ENCODE data around the gene UBN1. TPM values are rescaled to one million over a fixed set of nuclear protein-coding genes. Genes with fewer than 3 reads are reported as not detected.

The UBN1 gene
- total RNA-seq, 1 donor from 2014 or later = 44.2 TPM

GRCh38 chr16:4902038-4902437 is 54.8 kb downstream of the UBN1 start:
- no peaks in the 10 kb centered on the region for H3K9me3 Mint-ChIP-seq
- no peaks in the 10 kb centered on the region for H3K36me3 Mint-ChIP-seq (ENCODE audit: low read depth)
- peaks cover 9% of the 10 kb centered on the region for H3K27me3 Mint-ChIP-seq (ENCODE audit: low read depth)
- DNase-seq (ENCODE audit: low read depth, low spot score) = no peak
- H3K27ac Mint-ChIP-seq (ENCODE audit: unreplicated experiment) = no peak overlapping the region
- TF ChIP-seq, protein P1, sequence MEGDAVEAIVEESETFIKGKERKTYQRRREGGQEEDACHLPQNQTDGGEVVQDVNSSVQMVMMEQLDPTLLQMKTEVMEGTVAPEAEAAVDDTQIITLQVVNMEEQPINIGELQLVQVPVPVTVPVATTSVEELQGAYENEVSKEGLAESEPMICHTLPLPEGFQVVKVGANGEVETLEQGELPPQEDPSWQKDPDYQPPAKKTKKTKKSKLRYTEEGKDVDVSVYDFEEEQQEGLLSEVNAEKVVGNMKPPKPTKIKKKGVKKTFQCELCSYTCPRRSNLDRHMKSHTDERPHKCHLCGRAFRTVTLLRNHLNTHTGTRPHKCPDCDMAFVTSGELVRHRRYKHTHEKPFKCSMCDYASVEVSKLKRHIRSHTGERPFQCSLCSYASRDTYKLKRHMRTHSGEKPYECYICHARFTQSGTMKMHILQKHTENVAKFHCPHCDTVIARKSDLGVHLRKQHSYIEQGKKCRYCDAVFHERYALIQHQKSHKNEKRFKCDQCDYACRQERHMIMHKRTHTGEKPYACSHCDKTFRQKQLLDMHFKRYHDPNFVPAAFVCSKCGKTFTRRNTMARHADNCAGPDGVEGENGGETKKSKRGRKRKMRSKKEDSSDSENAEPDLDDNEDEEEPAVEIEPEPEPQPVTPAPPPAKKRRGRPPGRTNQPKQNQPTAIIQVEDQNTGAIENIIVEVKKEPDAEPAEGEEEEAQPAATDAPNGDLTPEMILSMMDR (conservative IDR thresholded peaks at IDR 0.05) = no peak
- H3K4me1 Mint-ChIP-seq = no peaks in the 10 kb centered on the region
- no peak overlapping the region for H3K4me3 Mint-ChIP-seq

DNA sequence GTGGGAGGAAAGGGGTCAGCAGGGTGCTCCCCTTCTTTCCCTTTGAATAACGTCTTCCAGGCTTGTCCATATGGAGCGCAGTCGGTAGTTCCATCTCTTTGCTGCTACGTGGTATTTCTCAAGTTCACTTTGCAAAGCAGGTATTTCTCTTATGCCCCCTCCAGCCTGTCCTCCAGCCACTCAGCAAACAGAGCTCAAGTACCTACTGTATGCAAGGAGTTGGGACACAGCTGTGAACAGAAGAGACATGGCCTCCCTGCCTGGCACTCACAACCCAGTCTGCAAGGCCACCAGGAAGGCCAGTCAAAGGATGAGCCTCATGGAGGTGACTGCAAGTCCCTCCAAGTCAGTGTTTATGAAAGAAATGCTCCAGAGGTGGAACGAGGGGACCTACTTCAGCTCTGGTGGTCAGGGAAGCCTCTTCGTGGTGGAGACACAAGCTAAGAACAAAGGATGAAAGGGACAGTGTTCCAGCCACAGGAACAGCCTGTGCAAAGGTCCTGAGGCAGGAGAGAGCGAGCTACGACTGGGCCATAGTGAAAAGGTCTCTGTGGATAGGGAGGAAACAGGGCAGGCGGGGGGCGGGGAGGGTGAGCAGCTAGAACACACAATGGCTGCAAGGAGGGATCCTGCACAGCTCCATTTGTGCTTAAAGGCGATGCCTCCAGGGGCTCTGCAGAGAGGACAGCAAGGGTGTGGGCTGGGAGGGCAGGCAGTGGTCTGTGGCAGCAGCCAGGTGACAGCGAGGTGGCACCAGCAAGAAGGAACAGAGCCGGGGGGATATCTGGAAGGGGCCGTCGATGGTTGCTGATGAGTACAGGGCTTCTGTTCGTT is 57.0 kb downstream of the UBN1 start:
- Mint-ChIP-seq H3K4me1 (no peaks in the 10 kb centered on the region), H3K27ac (ENCODE audit: unreplicated experiment) (no peak overlapping the region), H3K36me3 (ENCODE audit: low read depth) (no peaks in the 10 kb centered on the region), H3K9me3 (no peaks in the 10 kb centered on the region), H3K27me3 (ENCODE audit: low read depth) (peaks cover 9% of the 10 kb centered on the region), H3K4me3 (no peak overlapping the region)
- DNase-seq (ENCODE audit: low read depth, low spot score) = no peak
- TF ChIP-seq, protein P1 (conservative IDR thresholded peaks at IDR 0.05) = no peak

GRCh38 chr16:4904942-4905615 is 57.8 kb downstream of the UBN1 start:
- H3K36me3 Mint-ChIP-seq (ENCODE audit: low read depth) = no peaks in the 10 kb centered on the region
- H3K4me1 Mint-ChIP-seq = no peaks in the 10 kb centered on the region
- H3K27ac Mint-ChIP-seq (ENCODE audit: unreplicated experiment) = no peak overlapping the region
- DNase-seq (ENCODE audit: low read depth, low spot score) = no peak
- TF ChIP-seq, protein P1 (conservative IDR thresholded peaks at IDR 0.05) = no peak
- H3K4me3 Mint-ChIP-seq = no peak overlapping the region
- H3K27me3 Mint-ChIP-seq (ENCODE audit: low read depth) = peaks cover 9% of the 10 kb centered on the region
- no peaks in the 10 kb centered on the region for H3K9me3 Mint-ChIP-seq

GRCh38 chr16:4908854-4909401 is 61.6 kb downstream of the UBN1 start:
- Mint-ChIP-seq H3K4me1 (no peaks in the 10 kb centered on the region), H3K27ac (ENCODE audit: unreplicated experiment) (no peak overlapping the region), H3K36me3 (ENCODE audit: low read depth) (no peaks in the 10 kb centered on the region), H3K4me3 (no peak overlapping the region), H3K27me3 (ENCODE audit: low read depth) (peaks cover 9% of the 10 kb centered on the region), H3K9me3 (no peaks in the 10 kb centered on the region)
- no peak for DNase-seq (ENCODE audit: low read depth, low spot score)
- TF ChIP-seq, protein P1 (conservative IDR thresholded peaks at IDR 0.05) = no peak

DNA sequence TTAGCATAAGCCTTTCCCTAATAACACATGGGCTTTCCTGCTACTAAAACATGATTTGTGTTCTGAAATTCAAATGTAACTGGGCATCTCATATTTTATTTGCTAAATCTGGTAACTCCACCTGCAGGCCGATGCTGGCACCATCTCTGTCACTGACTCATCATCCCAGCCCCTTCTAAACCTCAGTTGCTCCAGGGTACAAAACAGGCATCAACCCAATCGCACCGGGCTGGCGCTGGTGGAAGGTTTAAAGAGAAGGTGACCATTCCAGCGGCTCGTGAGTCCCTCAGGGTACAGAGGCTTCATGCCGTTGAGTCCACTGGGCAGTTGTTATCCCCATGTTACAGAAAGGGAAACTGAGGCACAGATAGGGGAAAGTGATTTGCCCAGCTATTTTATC is 62.5 kb downstream of the UBN1 start:
- no peaks in the 10 kb centered on the region for H3K36me3 Mint-ChIP-seq (ENCODE audit: low read depth)
- no peak overlapping the region for H3K27ac Mint-ChIP-seq (ENCODE audit: unreplicated experiment)
- no peak for DNase-seq (ENCODE audit: low read depth, low spot score)
- no peaks in the 10 kb centered on the region for H3K4me1 Mint-ChIP-seq
- TF ChIP-seq, protein P1 (conservative IDR thresholded peaks at IDR 0.05) = no peak
- no peak overlapping the region for H3K4me3 Mint-ChIP-seq
- H3K9me3 Mint-ChIP-seq = no peaks in the 10 kb centered on the region
- peaks cover under 1% of the 10 kb centered on the region for H3K27me3 Mint-ChIP-seq (ENCODE audit: low read depth)
